NCI-H146 treated with DMSO at 0.1 percent for 48 hours (cell line): ENCODE results near the gene BEST3.

ENCODE experiments used
- DNase-seq: peaks from one replicate; lab custom pipeline; 2025; ENCODE audit not compliant: unreplicated experiment; lab: John Stamatoyannopoulos, UW

Gene BEST3

GRCh38 chr12:69698769-69699540, at the start of gene BEST3:
Gene BEST3 (minus strand): TSS chr12:69699303. CDS start chr12:69697798, 1,505 bp downstream.
- peak; percentile 81 for DNase-seq

GRCh38 chr12:69744109-69744508, 45.0 kb upstream of the BEST3 start:
- no peak for DNase-seq

GRCh38 chr12:69739287-69740191, 40.4 kb upstream of the BEST3 start:
- DNase-seq: peak; percentile 36

DNA sequence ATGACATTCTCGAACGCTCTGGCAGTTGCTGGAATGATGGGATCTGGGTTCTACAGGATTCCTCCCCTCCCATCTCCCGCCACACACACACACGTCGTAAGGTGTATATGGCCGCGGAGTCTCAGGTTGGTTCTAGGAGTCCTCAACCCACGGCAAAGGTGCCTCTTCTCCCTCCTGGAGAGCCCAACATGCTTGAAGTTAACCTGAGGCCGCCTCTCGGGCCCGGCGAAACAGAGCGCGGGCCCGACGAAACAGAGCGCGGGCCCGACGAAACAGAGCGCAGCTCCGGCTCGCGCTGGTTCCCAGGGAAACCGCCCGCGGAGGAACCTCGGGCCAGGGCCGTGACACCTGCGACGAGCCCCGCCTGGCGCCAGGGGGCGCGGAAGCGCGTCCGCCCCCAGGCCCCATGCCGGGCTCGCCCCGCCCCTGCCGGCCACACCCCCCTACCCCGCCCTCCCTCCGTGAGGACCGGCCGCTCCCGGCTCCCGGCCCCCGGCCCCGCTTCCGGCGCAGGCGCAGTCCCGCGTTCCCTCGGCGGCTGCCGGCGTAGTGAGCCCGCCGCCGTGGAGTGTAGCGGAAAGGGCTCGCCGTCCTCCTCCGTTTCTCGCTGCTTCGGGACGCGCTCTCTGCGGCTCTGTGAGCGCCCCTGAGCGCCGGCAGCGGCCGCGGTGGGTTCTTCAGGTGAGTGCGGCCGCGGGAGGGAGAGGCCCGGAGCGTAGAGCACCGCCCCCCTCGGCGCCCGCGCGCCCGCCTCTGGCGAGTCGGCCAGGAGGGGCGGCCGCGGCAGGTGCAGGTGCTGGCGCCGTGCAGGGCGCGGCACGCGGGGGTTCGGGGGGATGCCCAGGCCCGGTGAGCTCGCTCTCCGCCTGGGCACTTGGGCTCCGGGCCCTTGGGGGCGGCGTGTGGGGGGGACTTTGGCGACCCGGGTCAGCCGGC, 39.5 kb upstream of the BEST3 start, which contains the start of gene RAB3IP:
Gene RAB3IP, plus strand, starts transcription at position 510 of the 936 bp plus-strand sequence. CDS start 16,549 bp downstream, outside the sequence.
- peak; percentile 72 for DNase-seq

DNA sequence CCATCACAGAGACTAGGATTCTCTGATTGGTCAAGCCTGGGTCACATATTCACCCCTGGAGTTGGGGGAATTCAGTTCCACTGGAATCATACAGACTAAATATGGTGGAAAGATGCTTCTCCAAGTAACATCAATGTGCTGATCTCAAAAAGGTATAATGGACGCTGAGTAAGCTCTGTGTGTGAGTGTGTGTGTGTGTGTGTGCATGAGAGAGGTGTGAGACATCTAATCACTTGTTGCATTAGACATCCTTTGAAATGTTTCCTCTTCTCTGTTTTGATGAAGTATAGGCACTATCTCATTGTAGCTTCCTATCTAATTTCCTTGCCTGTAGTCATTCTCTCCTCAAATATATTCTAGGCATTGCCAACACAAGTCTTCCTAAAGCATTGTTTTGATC, 34.5 kb upstream of the BEST3 start:
- no peak for DNase-seq

GRCh38 chr12:69732088-69732487, 33.0 kb upstream of the BEST3 start:
- DNase-seq: no peak

GRCh38 chr12:69726922-69727321, 27.8 kb upstream of the BEST3 start:
- DNase-seq: no peak

- no peak for DNase-seq
Observed at GRCh38 chr12:69720750-69721149, 21.6 kb upstream of the BEST3 start.

- peak; percentile 41 for DNase-seq
Observed at GRCh38 chr12:69719336-69720316, 20.5 kb upstream of the BEST3 start.

GRCh38 chr12:69714542-69714941, 15.4 kb upstream of the BEST3 start:
- no peak for DNase-seq

DNA sequence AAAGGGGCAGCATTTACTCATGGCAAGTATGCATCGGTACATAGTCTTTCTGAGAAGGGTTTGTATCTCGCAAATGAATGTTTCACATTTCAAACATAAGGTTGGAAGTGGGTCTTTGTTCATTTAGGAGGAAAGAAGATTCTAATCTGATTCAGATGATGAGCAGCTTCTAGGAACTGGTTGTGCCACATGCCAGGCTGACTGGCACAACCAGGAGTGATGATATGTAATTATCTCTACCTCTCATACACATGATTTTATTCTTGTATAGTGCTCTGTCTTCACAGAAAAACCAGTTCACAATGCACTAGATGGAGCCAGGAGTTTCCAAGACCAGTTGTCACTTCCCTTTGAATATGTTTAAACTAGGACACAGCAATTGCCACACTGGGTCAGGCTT, 13.7 kb upstream of the BEST3 start:
- DNase-seq: no peak

DNA sequence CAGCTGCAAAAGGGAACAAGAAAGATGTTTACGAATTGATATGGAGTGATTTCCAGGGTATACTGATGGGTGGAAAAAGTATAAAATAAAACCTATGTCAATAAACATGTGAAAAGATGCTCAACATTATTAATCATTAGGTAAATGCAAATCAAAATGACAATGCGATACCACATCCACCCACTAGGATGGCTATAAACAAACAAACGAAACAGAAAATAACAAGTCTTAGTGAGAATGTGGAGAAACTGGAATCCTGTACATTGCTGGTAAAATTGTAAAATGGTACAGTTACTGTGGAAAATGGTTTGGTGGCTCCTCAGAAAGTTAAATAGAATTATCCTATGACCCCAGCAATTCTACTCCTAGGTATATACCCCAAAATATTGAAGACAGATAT, 9.5 kb upstream of the BEST3 start:
- no peak for DNase-seq

DNA sequence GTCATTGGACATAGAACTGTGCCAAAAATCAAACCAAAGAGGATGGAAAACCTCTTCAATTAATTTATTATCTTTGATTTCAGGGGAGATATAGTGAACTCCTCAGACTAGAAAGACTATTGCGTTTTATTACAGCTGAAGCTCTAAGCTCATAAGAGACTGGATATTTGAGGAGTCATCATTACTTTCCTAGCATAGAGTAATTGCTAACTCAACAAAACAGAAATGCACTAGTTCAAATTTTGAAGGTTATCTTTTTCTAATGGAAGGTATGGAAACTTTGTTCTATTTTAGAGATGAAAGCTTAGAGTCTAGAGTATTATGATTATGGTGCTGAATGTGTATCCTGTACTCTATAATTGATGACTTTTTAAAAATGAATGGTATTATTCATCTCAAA, 5.3 kb upstream of the BEST3 start:
- no peak for DNase-seq

DNA sequence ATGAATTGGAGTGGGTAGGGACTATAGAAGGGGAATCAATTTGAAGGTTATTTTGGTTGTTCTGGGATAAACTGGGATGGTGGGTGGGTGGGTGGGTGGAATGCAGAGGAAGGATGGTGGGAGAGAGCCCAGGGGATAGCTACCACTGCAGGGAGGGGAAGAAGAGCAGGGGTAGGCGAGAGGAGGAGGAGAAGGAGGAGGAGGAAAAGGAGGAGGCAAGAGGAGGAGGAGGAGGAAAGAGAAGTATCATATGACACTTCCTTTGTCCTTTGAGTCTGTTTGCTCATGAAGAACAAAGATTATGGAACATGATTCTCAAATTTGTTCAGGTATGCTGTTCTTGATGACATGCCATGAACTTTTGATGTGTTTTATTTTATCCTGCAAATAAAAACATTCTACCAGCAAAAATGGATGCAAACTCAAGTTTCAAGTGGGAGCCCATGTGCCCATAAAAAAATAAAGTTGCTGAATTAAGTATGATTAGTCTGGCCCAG, 4.1 kb upstream of the BEST3 start:
- no peak for DNase-seq

DNA sequence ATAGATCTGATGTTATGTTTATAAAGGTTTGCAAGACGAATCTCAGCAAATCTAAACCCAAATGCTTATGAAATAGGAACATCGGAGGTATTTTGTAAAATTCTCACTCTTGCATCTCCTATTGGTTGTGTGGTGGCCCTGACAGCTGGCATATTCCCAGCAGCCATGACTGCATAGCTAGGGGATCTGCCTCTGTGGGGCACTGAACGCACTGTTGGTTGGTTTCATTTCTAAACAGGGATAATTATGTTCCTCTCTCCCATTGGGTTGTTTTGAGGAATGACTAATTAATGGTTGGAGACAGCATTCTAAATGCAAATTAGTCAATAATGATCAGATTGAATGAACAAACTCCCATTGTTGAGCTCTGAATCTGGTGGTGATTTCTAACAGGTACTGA, 2.7 kb upstream of the BEST3 start:
- DNase-seq: no peak

- DNase-seq: no peak
Observed at GRCh38 chr12:69698054-69698453, 1.0 kb downstream of the BEST3 start.

GRCh38 chr12:69694123-69694522, 5.0 kb downstream of the BEST3 start:
- no peak for DNase-seq

DNA sequence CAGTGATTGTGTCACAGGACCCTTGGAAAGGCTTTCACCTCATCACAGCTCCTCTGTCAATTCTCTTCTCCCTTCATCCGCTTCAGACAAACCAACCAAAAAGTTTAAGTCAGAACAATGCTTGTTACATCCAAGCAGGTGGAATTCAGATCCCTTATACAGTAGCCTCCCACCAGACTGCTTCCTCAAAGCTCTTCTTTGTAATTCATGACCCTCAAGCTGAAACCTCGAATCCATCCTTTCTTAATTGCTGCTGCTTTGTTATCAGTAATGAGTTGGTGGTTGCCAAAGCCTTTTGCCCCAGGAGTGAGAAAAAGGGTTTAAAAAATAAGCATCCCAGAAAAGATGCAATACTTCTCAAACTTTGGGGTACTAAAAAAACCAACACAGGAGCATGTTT, 9.5 kb downstream of the BEST3 start:
- no peak for DNase-seq
